ENCODE measurements around the gene PIM3.
A peak's percentile ranks its signal among the peaks of the same experiment; 100 is the strongest.

Gene PIM3

GRCh38 chr22:49969751-49970527 is 9.4 kb downstream of the PIM3 start:
- no peaks in the 10 kb centered on the region for H3K36me3 ChIP-seq (ENCODE audit: control insufficient read depth, insufficient read depth, low read length)
- no peaks in the 10 kb centered on the region for H3K27me3 ChIP-seq (ENCODE audit: control insufficient read depth, insufficient read depth, low read length)
- H3K4me3 ChIP-seq (ENCODE audit: low read length) = no peak overlapping the region
- no peaks in the 10 kb centered on the region for H3K9me3 ChIP-seq (ENCODE audit: control insufficient read depth, low read length)
- H3K9ac ChIP-seq (ENCODE audit: low read length) = no peak overlapping the region
- H3K4me1 ChIP-seq (ENCODE audit: control insufficient read depth, insufficient read depth, low read length) = peaks cover 60% of the 10 kb centered on the region

DNA sequence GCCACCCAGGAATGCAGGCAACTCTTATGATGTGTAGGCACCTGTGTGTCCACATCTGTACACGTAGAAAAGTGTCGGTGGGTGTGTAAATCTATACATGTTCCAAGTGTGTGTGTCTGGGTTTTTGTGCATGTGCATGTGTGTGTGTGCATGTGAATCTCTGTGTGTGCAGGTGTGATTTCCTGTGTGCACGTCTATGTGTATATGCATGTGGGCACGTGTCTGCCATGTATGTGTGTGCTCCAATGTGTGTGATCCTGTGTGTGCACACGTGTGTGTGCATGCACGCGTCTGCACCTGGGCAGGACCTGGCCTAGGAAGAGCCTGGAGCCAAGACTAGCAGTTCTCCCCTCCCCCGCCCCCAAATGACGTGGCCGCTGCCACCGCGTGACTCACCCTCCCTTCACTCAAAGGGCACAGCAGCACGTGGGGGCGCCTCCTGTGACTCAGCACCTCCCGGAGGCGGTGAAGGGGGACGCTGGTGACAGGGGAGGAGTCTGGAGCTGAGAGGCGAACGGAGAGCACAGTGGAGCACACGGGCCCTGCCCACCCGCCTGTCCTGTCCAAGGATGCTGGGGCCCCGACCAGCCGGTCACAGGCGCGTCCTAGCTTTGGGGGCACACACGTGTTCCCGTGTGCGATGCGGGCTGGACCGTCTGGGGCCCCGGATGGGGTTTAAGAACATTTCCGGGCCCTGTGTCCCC is 10.1 kb downstream of the PIM3 start:
- peaks cover 52% of the 10 kb centered on the region for H3K4me1 ChIP-seq (ENCODE audit: control insufficient read depth, insufficient read depth, low read length)
- no peaks in the 10 kb centered on the region for H3K27me3 ChIP-seq (ENCODE audit: control insufficient read depth, insufficient read depth, low read length)
- no peak overlapping the region for H3K4me3 ChIP-seq (ENCODE audit: low read length)
- H3K36me3 ChIP-seq (ENCODE audit: control insufficient read depth, insufficient read depth, low read length) = no peaks in the 10 kb centered on the region
- H3K9me3 ChIP-seq (ENCODE audit: control insufficient read depth, low read length) = no peaks in the 10 kb centered on the region
- peak overlapping the region; percentile 32 for H3K9ac ChIP-seq (ENCODE audit: low read length)

DNA sequence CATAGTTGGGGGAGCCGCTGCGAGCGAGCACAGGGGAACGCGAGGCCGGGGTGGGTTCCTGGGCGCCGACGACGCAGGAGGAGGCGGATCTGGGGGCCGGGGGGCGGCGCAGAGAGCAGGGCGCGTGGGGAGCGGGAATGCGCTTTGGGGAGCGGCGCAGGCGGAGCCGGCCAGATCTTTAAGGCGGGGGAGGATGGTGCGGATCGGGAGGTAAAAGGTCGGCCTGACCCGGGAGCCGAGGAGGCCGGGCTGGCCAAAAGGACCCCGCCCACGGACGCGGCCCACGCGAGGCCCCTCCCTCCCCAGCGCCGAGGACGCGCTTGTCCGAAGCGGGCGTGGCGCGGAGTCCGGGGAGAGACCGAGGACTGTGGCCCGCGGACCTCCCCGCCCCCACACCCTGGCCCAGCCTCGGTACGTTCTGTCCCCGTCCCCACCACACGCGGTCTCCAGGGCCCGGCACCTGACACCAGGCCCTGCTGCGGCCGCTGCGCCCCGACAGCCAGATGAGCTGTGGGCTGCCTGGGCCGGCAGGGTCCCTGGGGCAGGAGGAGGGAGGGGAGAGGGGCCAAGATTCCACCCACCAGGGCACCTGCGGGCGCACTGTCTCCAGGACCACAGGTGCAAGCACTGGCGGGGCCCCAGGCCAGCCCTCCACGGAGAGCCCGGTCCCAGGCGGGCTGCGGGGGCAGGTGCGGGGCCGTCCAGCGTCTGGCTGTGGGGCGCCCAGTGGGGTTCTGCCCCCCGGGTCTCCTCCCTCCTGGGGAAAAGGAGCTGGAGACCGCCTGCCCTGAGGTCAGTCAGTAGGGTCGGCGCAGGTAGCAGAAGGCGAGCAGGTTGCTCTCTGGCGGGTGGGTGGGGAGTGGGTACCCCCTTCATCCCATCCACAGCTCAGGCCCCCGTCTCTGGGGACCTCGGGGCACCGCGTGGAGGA is 10.9 kb downstream of the PIM3 start:
- H3K9me3 ChIP-seq (ENCODE audit: control insufficient read depth, low read length) = no peaks in the 10 kb centered on the region
- H3K27me3 ChIP-seq (ENCODE audit: control insufficient read depth, insufficient read depth, low read length) = no peaks in the 10 kb centered on the region
- peak overlapping the region; percentile 32 for H3K9ac ChIP-seq (ENCODE audit: low read length)
- no peaks in the 10 kb centered on the region for H3K36me3 ChIP-seq (ENCODE audit: control insufficient read depth, insufficient read depth, low read length)
- peaks cover 44% of the 10 kb centered on the region for H3K4me1 ChIP-seq (ENCODE audit: control insufficient read depth, insufficient read depth, low read length)
- H3K4me3 ChIP-seq (ENCODE audit: low read length) = no peak overlapping the region

DNA sequence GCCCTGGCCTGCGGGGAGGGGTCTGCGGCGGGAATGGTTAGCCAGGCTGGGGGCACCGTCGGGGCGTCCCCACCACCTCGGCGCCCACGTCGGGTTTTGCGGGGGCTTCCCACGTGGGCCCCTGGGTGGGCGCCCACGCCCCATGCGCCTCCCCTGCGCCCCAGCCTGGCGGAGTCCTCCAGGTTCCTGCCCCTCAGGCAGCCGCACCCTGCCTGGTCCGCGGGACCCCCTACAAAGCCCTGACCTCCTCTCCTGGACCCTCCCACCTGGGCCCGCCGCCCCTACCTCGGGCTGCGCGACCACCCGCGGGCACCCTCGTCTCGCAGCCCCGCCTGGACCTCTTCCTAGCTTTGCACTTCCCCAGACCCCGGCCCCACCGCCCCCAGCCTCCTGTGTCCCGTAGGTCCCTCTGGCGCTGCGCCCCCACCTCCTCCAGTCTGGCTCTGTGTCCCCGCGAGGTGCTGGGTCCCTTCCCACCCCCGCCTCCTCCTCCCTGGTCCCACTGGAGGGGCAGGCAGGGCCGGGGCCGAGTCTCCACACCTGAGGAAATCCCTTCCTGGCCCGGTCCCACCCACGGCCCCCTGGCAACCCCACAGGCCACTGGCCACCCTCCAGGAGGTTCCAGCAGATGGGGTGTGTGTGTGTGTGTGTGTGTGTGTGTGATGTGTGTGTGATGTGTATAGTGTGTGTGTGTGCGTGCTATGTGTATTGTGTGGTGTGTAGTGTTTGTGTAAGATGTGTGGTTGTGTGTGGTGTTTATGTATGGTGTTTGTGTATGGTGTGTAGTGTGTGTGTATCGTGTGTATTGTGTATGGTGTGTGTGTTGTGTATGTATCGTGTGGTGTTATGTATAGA is 11.8 kb downstream of the PIM3 start:
- Histone ChIP-seq H3K9ac (ENCODE audit: low read length) (no peak overlapping the region), H3K9me3 (ENCODE audit: control insufficient read depth, low read length) (no peaks in the 10 kb centered on the region), H3K4me3 (ENCODE audit: low read length) (no peak overlapping the region), H3K4me1 (ENCODE audit: control insufficient read depth, insufficient read depth, low read length) (peaks cover 35% of the 10 kb centered on the region), H3K36me3 (ENCODE audit: control insufficient read depth, insufficient read depth, low read length) (no peaks in the 10 kb centered on the region), H3K27me3 (ENCODE audit: control insufficient read depth, insufficient read depth, low read length) (no peaks in the 10 kb centered on the region)

DNA sequence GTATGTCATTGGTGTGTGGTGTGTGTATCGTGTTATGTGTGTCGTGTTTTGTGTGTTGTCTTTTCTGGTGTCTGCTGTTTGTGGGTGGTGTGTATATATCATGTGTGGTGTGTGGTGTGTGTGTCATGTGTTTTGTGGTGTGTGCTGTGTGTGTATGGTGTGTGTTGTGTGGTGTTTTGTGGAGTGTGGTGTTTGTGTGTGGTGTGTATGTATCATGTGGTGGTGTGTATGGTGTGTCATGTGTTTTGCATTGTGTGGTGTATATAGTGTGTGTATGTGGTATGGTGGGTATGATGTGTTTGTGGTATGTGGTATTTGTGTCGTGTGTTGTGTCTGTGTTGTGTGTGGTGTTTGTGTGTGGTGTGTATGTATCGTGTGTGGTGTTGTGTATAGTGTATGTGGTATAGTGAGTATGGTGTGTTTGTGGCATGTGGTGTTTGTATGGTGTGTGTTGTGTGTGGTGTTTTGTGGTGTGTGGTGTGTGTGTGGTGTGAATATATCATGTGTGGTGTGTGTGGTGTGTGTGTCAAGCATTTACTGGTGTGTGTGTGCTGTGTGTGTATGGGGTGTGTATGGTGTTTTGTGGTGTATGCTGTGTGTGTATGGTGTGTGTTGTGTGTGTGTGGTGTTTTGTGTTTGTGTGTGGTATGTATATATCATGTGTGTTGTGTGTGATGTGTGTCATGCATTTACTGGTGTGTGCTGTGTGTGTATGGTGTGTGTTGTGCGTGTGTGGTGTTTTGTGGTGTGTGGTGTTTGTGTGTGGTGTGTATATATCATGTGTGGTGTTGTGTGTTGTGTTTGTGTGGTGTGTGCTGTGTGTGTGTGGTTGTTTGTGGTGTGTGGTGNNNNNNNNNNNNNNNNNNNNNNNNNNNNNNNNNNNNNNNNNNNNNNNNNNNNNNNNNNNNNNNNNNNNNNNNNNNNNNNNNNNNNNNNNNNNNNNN is 12.7 kb downstream of the PIM3 start:
- no peak overlapping the region for H3K9ac ChIP-seq (ENCODE audit: low read length)
- no peaks in the 10 kb centered on the region for H3K27me3 ChIP-seq (ENCODE audit: control insufficient read depth, insufficient read depth, low read length)
- H3K9me3 ChIP-seq (ENCODE audit: control insufficient read depth, low read length) = no peaks in the 10 kb centered on the region
- H3K36me3 ChIP-seq (ENCODE audit: control insufficient read depth, insufficient read depth, low read length) = no peaks in the 10 kb centered on the region
- no peak overlapping the region for H3K4me3 ChIP-seq (ENCODE audit: low read length)
- peaks cover 26% of the 10 kb centered on the region for H3K4me1 ChIP-seq (ENCODE audit: control insufficient read depth, insufficient read depth, low read length)

GRCh38 chr22:49975543-49976389 is 15.2 kb downstream of the PIM3 start:
- Histone ChIP-seq H3K4me3 (ENCODE audit: low read length) (no peak overlapping the region), H3K4me1 (ENCODE audit: control insufficient read depth, insufficient read depth, low read length) (peaks cover 11% of the 10 kb centered on the region), H3K36me3 (ENCODE audit: control insufficient read depth, insufficient read depth, low read length) (no peaks in the 10 kb centered on the region), H3K9ac (ENCODE audit: low read length) (no peak overlapping the region), H3K27me3 (ENCODE audit: control insufficient read depth, insufficient read depth, low read length) (no peaks in the 10 kb centered on the region), H3K9me3 (ENCODE audit: control insufficient read depth, low read length) (no peaks in the 10 kb centered on the region)

DNA sequence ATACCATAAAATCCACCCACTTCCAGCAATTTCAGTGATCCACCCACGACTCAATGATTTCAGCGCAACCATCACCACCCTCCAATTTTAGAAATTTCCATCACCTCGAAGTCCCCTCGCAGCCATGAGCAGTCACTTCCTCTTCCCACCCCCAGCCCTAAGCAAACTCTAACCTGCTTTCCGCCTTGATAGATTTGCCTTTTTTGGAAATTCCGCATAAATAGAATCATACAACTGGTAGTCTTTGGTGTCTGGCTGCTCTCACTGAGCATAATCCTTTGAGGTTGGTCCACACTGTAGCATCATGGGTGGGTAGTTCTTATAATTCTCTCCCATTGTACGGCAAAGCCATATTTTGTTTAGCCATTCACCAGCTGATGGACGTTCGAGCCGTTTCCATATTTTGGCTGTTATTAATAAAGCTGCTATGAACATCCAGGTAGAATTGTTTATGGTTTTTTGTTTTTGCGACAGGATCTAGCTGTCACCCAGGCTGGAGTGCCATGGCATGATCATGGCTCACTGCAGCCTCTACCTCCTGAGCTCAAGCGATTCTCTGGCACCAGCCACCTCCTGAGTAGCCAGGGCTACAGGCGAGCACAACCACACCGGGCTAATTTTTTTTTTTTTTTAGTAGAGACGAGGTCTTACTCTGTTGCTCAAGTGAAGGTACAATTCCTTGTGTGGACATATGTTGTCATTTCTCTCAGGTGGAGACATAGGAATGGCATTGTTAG is 16.0 kb downstream of the PIM3 start:
- Histone ChIP-seq H3K4me3 (ENCODE audit: low read length) (no peak overlapping the region), H3K36me3 (ENCODE audit: control insufficient read depth, insufficient read depth, low read length) (no peaks in the 10 kb centered on the region), H3K9me3 (ENCODE audit: control insufficient read depth, low read length) (no peaks in the 10 kb centered on the region), H3K9ac (ENCODE audit: low read length) (no peak overlapping the region), H3K27me3 (ENCODE audit: control insufficient read depth, insufficient read depth, low read length) (no peaks in the 10 kb centered on the region), H3K4me1 (ENCODE audit: control insufficient read depth, insufficient read depth, low read length) (peaks cover 6% of the 10 kb centered on the region)

GRCh38 chr22:49977578-49977977 is 17.0 kb downstream of the PIM3 start:
- no peaks in the 10 kb centered on the region for H3K4me1 ChIP-seq (ENCODE audit: control insufficient read depth, insufficient read depth, low read length)
- H3K9me3 ChIP-seq (ENCODE audit: control insufficient read depth, low read length) = no peaks in the 10 kb centered on the region
- no peak overlapping the region for H3K4me3 ChIP-seq (ENCODE audit: low read length)
- H3K9ac ChIP-seq (ENCODE audit: low read length) = no peak overlapping the region
- no peaks in the 10 kb centered on the region for H3K36me3 ChIP-seq (ENCODE audit: control insufficient read depth, insufficient read depth, low read length)
- H3K27me3 ChIP-seq (ENCODE audit: control insufficient read depth, insufficient read depth, low read length) = peaks cover 1% of the 10 kb centered on the region

- no peak overlapping the region for H3K9ac ChIP-seq (ENCODE audit: low read length)
- H3K36me3 ChIP-seq (ENCODE audit: control insufficient read depth, insufficient read depth, low read length) = no peaks in the 10 kb centered on the region
- peaks cover 20% of the 10 kb centered on the region for H3K27me3 ChIP-seq (ENCODE audit: control insufficient read depth, insufficient read depth, low read length)
- no peaks in the 10 kb centered on the region for H3K9me3 ChIP-seq (ENCODE audit: control insufficient read depth, low read length)
- H3K4me1 ChIP-seq (ENCODE audit: control insufficient read depth, insufficient read depth, low read length) = peaks cover 3% of the 10 kb centered on the region
- H3K4me3 ChIP-seq (ENCODE audit: low read length) = no peak overlapping the region
Measured at GRCh38 chr22:49979587-49980264, 19.2 kb downstream of the PIM3 start.
